Activated T-helper 1 cell treated with anti-CD3 and anti-CD28 coated beads, Interleukin-12 subunit alpha, Interleukin-12 subunit beta, Interleukin-2, Interleukin-4 antibody, amounts not matched to agents 30 ng/mL and 10 ng/mL and 1 ng/mL, durations not matched to agents 14 hours and 24 hours and 36 hours (primary cell): ENCODE data around the gene FSIP1. TPM values are rescaled to one million over a fixed set of nuclear protein-coding genes. Genes with fewer than 3 reads are reported as not detected.

ENCODE experiments used
- DNase-seq: peaks from one replicate; pipeline ENCODE4 v3.0.0; 2021; ENCODE audit warnings: low spot score
- H3K27ac Mint-ChIP-seq: one replicate; pipeline ENCODE4 v1.8.0; 2021; ENCODE audit warnings: mild to moderate bottlenecking, mixed read lengths
- H3K27me3 Mint-ChIP-seq: one replicate; pipeline ENCODE4 v1.8.0; 2022; ENCODE audit warnings: mild to moderate bottlenecking, moderate library complexity, mixed read lengths; ENCODE audit not compliant: insufficient read depth
- H3K36me3 Mint-ChIP-seq: one replicate; pipeline ENCODE4 v1.8.0; 2021; ENCODE audit warnings: low read depth, mixed read lengths
- H3K4me1 Mint-ChIP-seq: one replicate; pipeline ENCODE4 v1.8.0; 2021; ENCODE audit warnings: low read depth, mixed read lengths
- H3K4me3 Mint-ChIP-seq: one replicate; pipeline ENCODE4 v1.8.0; 2021; ENCODE audit warnings: mild to moderate bottlenecking, moderate library complexity, mixed read lengths
- H3K9me3 Mint-ChIP-seq: one replicate; pipeline ENCODE4 v1.8.0; 2021; ENCODE audit warnings: mixed read lengths
- intact Hi-C: fragments of 100-400 bp; cut with micrococcal nuclease; formaldehyde crosslinking; loops from one replicate; pipeline ENCODE4 v1.15.1; 2024
- total RNA-seq: library from RNA; stranded (reverse); gene quantifications from 2 replicates; pipeline ENCODE4 v1.2.3, GENCODE V29; 2022

Gene FSIP1
- total RNA-seq, 1 donor from 2014 or later: 0.26 TPM

GRCh38 chr15:39585389-39585841 lies 197.2 kb downstream of the FSIP1 start:
- no peak for DNase-seq
- intact Hi-C loops: no loop called here
- H3K9me3 Mint-ChIP-seq: no peaks in the 10 kb centered on the region
- no peak overlapping the region for H3K4me3 Mint-ChIP-seq
- peaks cover 29% of the 10 kb centered on the region for H3K27me3 Mint-ChIP-seq
- H3K4me1 Mint-ChIP-seq: peaks cover 16% of the 10 kb centered on the region
- no peaks in the 10 kb centered on the region for H3K36me3 Mint-ChIP-seq
- no peak overlapping the region for H3K27ac Mint-ChIP-seq

- Mint-ChIP-seq H3K4me1 (peaks cover 18% of the 10 kb centered on the region), H3K4me3 (no peak overlapping the region), H3K27me3 (peaks cover 31% of the 10 kb centered on the region), H3K9me3 (no peaks in the 10 kb centered on the region), H3K27ac (no peak overlapping the region), H3K36me3 (no peaks in the 10 kb centered on the region)
- no peak for DNase-seq
- intact Hi-C loops: no loop called here
These were observed 197.8 kb downstream of the FSIP1 start for GRCh38 chr15:39584662-39585388.

- no peaks in the 10 kb centered on the region for H3K36me3 Mint-ChIP-seq
- intact Hi-C loops: no loop called here
- H3K4me1 Mint-ChIP-seq: peaks cover 24% of the 10 kb centered on the region
- no peak overlapping the region for H3K4me3 Mint-ChIP-seq
- no peaks in the 10 kb centered on the region for H3K9me3 Mint-ChIP-seq
- no peak for DNase-seq
- no peak overlapping the region for H3K27ac Mint-ChIP-seq
- H3K27me3 Mint-ChIP-seq: peaks cover 33% of the 10 kb centered on the region
These were observed 198.4 kb downstream of the FSIP1 start for GRCh38 chr15:39584266-39584659.

- Mint-ChIP-seq H3K27me3 (peaks cover 38% of the 10 kb centered on the region), H3K4me3 (no peak overlapping the region), H3K9me3 (no peaks in the 10 kb centered on the region), H3K27ac (no peak overlapping the region), H3K4me1 (peaks cover 29% of the 10 kb centered on the region), H3K36me3 (no peaks in the 10 kb centered on the region)
- intact Hi-C loops: loop anchor here (2.0 kb wide), 1 partner anchor 103 kb away; no protein-coding TSS in a partner anchor
- DNase-seq: no peak
These were observed 198.9 kb downstream of the FSIP1 start for GRCh38 chr15:39583596-39584265.

GRCh38 chr15:39582977-39583595 lies 199.6 kb downstream of the FSIP1 start:
- intact Hi-C loops: loop anchor here (2.0 kb wide), 1 partner anchor 104 kb away; no protein-coding TSS in a partner anchor
- DNase-seq: no peak
- Mint-ChIP-seq H3K27ac (no peak overlapping the region), H3K4me3 (no peak overlapping the region), H3K36me3 (no peaks in the 10 kb centered on the region), H3K4me1 (peaks cover 30% of the 10 kb centered on the region), H3K9me3 (no peaks in the 10 kb centered on the region), H3K27me3 (peaks cover 43% of the 10 kb centered on the region)

GRCh38 chr15:39582286-39582976 lies 200.2 kb downstream of the FSIP1 start:
- no peaks in the 10 kb centered on the region for H3K9me3 Mint-ChIP-seq
- H3K4me1 Mint-ChIP-seq: peaks cover 30% of the 10 kb centered on the region
- peak overlapping the region; percentile 84 for H3K4me3 Mint-ChIP-seq
- H3K27ac Mint-ChIP-seq: no peak overlapping the region
- H3K27me3 Mint-ChIP-seq: peaks cover 45% of the 10 kb centered on the region
- DNase-seq: no peak
- intact Hi-C loops: loop anchor here (2.0 kb wide), 1 partner anchor 104 kb away; no protein-coding TSS in a partner anchor
- no peaks in the 10 kb centered on the region for H3K36me3 Mint-ChIP-seq

- peaks cover 30% of the 10 kb centered on the region for H3K4me1 Mint-ChIP-seq
- no peaks in the 10 kb centered on the region for H3K36me3 Mint-ChIP-seq
- H3K27ac Mint-ChIP-seq: no peak overlapping the region
- intact Hi-C loops: loop anchor here (2.0 kb wide), 2 partner anchors 41 to 105 kb away; no protein-coding TSS in a partner anchor
- DNase-seq: no peak
- H3K4me3 Mint-ChIP-seq: peak overlapping the region; percentile 84
- H3K9me3 Mint-ChIP-seq: no peaks in the 10 kb centered on the region
- peaks cover 51% of the 10 kb centered on the region for H3K27me3 Mint-ChIP-seq
These were observed 200.8 kb downstream of the FSIP1 start for GRCh38 chr15:39581793-39582285.

- no peaks in the 10 kb centered on the region for H3K9me3 Mint-ChIP-seq
- no peaks in the 10 kb centered on the region for H3K36me3 Mint-ChIP-seq
- intact Hi-C loops: loop anchor here (2.0 kb wide), 1 partner anchor 41 kb away; no protein-coding TSS in a partner anchor
- H3K4me3 Mint-ChIP-seq: peak overlapping the region; percentile 84
- H3K27me3 Mint-ChIP-seq: peaks cover 56% of the 10 kb centered on the region
- H3K27ac Mint-ChIP-seq: peak overlapping the region; percentile 10
- no peak for DNase-seq
- H3K4me1 Mint-ChIP-seq: peaks cover 30% of the 10 kb centered on the region
These were observed 201.3 kb downstream of the FSIP1 start for GRCh38 chr15:39581242-39581792.

GRCh38 chr15:39580485-39581241 lies 202.0 kb downstream of the FSIP1 start, which contains the start of gene THBS1:
THBS1 (plus strand) TSS chr15:39581079; CDS start chr15:39581858, 779 bp downstream.
- peaks cover 58% of the 10 kb centered on the region for H3K27me3 Mint-ChIP-seq
- no peaks in the 10 kb centered on the region for H3K36me3 Mint-ChIP-seq
- intact Hi-C loops: loop anchor here (1.0 to 2.0 kb wide), 7 partner anchors 42 to 1140 kb away; no protein-coding TSS in a partner anchor

GRCh38 chr15:39580117-39580484 lies 202.5 kb downstream of the FSIP1 start:
- peaks cover 58% of the 10 kb centered on the region for H3K27me3 Mint-ChIP-seq

More at GRCh38 chr15:39580485-39581241, 202.0 kb downstream of the FSIP1 start, which contains the start of gene THBS1:
- no peaks in the 10 kb centered on the region for H3K9me3 Mint-ChIP-seq
- peaks cover 30% of the 10 kb centered on the region for H3K4me1 Mint-ChIP-seq
- peak within 1 kb of the TSS; percentile 84 for H3K4me3 Mint-ChIP-seq
- no peak for DNase-seq
- peak within 1 kb of the TSS; percentile 10 for H3K27ac Mint-ChIP-seq

GRCh38 chr15:39579487-39580116 lies 203.0 kb downstream of the FSIP1 start:
- H3K4me3 Mint-ChIP-seq: peak overlapping the region; percentile 84
- no peaks in the 10 kb centered on the region for H3K36me3 Mint-ChIP-seq
- no peak for DNase-seq
- peaks cover 21% of the 10 kb centered on the region for H3K4me1 Mint-ChIP-seq
- intact Hi-C loops: loop anchor here (1.0 to 2.0 kb wide), 7 partner anchors 43 to 1139 kb away; no protein-coding TSS in a partner anchor
- H3K27me3 Mint-ChIP-seq: peaks cover 56% of the 10 kb centered on the region
- H3K9me3 Mint-ChIP-seq: no peaks in the 10 kb centered on the region
- no peak overlapping the region for H3K27ac Mint-ChIP-seq

More at GRCh38 chr15:39580117-39580484, 202.5 kb downstream of the FSIP1 start:
- H3K4me1 Mint-ChIP-seq: peaks cover 24% of the 10 kb centered on the region
- peak overlapping the region; percentile 84 for H3K4me3 Mint-ChIP-seq
- intact Hi-C loops: loop anchor here (1.0 to 2.0 kb wide), 7 partner anchors 43 to 1140 kb away; no protein-coding TSS in a partner anchor
- no peak overlapping the region for H3K27ac Mint-ChIP-seq
- H3K36me3 Mint-ChIP-seq: no peaks in the 10 kb centered on the region
- DNase-seq: peak; percentile 83
- no peaks in the 10 kb centered on the region for H3K9me3 Mint-ChIP-seq
